Adrenal gland (tissue), 5 donors: Measurements from ENCODE around the gene GRAMD1B.

Source experiments
- POLR2A ChIP-seq, 2 donors: fragments of 450-650 bp; IDR thresholded peaks; one replicate each; pipeline ENCODE4 v1.6.1; 2017; ENCODE audit warnings: antibody characterized with exemption in 2 of 2, mild to moderate bottlenecking in 2 of 2, moderate library complexity in 1 of 2
- TF ChIP-seq, protein P1 (sequence below), 6 experiments: fragments of 450-650 bp in 4 of 6; fragments of 200-600 bp in 2 of 6; sonication (generic) in 1 of 6; IDR thresholded peaks; 1 replicate in 5 of 6; 2 replicates in 1 of 6; pipeline versions ENCODE4 v1.5.1 to v1.8.0; 2016 to 2021; ENCODE audit warnings: antibody characterized with exemption in 6 of 6, mild to moderate bottlenecking in 2 of 6, moderate library complexity in 1 of 6
- donor health status: DM: no; HTN: no; CAD: no.

GRCh38 chr11:123405123-123405592 lies 24.9 kb upstream of the GRAMD1B start:
- TF ChIP-seq, protein P1, sequence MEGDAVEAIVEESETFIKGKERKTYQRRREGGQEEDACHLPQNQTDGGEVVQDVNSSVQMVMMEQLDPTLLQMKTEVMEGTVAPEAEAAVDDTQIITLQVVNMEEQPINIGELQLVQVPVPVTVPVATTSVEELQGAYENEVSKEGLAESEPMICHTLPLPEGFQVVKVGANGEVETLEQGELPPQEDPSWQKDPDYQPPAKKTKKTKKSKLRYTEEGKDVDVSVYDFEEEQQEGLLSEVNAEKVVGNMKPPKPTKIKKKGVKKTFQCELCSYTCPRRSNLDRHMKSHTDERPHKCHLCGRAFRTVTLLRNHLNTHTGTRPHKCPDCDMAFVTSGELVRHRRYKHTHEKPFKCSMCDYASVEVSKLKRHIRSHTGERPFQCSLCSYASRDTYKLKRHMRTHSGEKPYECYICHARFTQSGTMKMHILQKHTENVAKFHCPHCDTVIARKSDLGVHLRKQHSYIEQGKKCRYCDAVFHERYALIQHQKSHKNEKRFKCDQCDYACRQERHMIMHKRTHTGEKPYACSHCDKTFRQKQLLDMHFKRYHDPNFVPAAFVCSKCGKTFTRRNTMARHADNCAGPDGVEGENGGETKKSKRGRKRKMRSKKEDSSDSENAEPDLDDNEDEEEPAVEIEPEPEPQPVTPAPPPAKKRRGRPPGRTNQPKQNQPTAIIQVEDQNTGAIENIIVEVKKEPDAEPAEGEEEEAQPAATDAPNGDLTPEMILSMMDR (IDR thresholded peaks at IDR 0.05) = no peak
- TF ChIP-seq POLR2A (IDR thresholded peaks at IDR 0.05) = no peak
